Panc1 (cell line): ENCODE results near the gene PRR5L. TPM values are rescaled to one million over a fixed set of nuclear protein-coding genes. Genes with fewer than 3 reads are reported as not detected.

Source experiments
- ATAC-seq: fragments of 200-7000 bp; cut with Tn5 transposase; 2 replicates; pipeline ENCODE4 v1.9.1; 2020; ENCODE audit warnings: mild to moderate bottlenecking, moderate library complexity
- BruUV-seq: library from RNA; stranded (reverse); fragments of 400-500 nt; replicated peaks from 2 replicates; lab custom pipeline; 2021; lab: Mats Ljungman, UMichigan
- CTCF ChIA-PET: fragments of 300-600 bp; sonication (Branson Sonifier 250); formaldehyde crosslinking; loops from one replicate; lab custom pipeline; 2022; ENCODE audit warnings: antibody characterized with exemption; lab: Charles Lee
- POLR2A ChIA-PET: fragments of 300-600 bp; sonication (Branson Sonifier 250); formaldehyde crosslinking; loops from one replicate; lab custom pipeline; 2022; ENCODE audit warnings: antibody characterized with exemption; lab: Charles Lee
- DNase-seq: peaks from one replicate; pipeline ENCODE4 v3.0.0-alpha.2; 2010; ENCODE audit warnings: low read depth, low spot score
- H3K27ac ChIP-seq: 2 replicates; pipeline ENCODE4 v1.5.1; 2011; ENCODE audit warnings: mild to moderate bottlenecking, low read length, inconsistent platforms
- H3K27me3 ChIP-seq: fragments of 200-500 bp; sonication (Bioruptor generic); 2 replicates; pipeline ENCODE4 v1.6.0; 2014; ENCODE audit warnings: low read length, inconsistent platforms; ENCODE audit not compliant: control insufficient read depth, insufficient read depth
- H3K36me3 ChIP-seq: fragments of 200-500 bp; sonication (Bioruptor generic); 2 replicates; pipeline ENCODE4 v1.5.1; 2014; ENCODE audit warnings: inconsistent platforms, mild to moderate bottlenecking, low read length, moderate library complexity; ENCODE audit not compliant: control insufficient read depth, insufficient read depth
- H3K4me1 ChIP-seq: 2 replicates; pipeline ENCODE4 v1.5.1; 2011; ENCODE audit warnings: inconsistent platforms, mild to moderate bottlenecking, low read length, moderate library complexity; ENCODE audit not compliant: control insufficient read depth, insufficient read depth
- H3K4me3 ChIP-seq, 2 experiments: 2 replicates each; pipeline ENCODE4 v1.5.1; 2011 to 2012; ENCODE audit warnings: low read depth in 2 of 2, low read length in 2 of 2, mild to moderate bottlenecking in 2 of 2, inconsistent platforms in 1 of 2, moderate library complexity in 1 of 2
- H3K9me3 ChIP-seq: fragments of 200-500 bp; sonication (Bioruptor generic); 2 replicates; pipeline ENCODE4 v1.5.1; 2014; ENCODE audit warnings: low read depth, mild to moderate bottlenecking, inconsistent platforms, low read length, moderate library complexity; ENCODE audit not compliant: control insufficient read depth, insufficient read depth
- CTCF ChIP-seq: fragments of 450-650 bp; IDR thresholded peaks from 2 replicates; pipeline ENCODE4 v1.5.1; 2017; ENCODE audit warnings: mild to moderate bottlenecking
- POLR2AphosphoS5 ChIP-seq: IDR thresholded peaks from 2 replicates; pipeline ENCODE4 v1.6.1; 2012; ENCODE audit warnings: mild to moderate bottlenecking, low read depth, low read length, moderate library complexity
- REST ChIP-seq, 2 experiments: IDR thresholded peaks; 2 replicates each; pipeline ENCODE4 v1.6.1; 2011 to 2012; ENCODE audit warnings: low read depth in 2 of 2, control low read depth in 1 of 2, low read length in 1 of 2, mild to moderate bottlenecking in 1 of 2, moderate library complexity in 1 of 2; ENCODE audit not compliant: insufficient read depth in 1 of 2
- SIN3A ChIP-seq: IDR thresholded peaks from 2 replicates; pipeline ENCODE4 v1.6.1; 2012; ENCODE audit warnings: low read depth, mild to moderate bottlenecking, low read length, moderate library complexity, borderline replicate concordance; ENCODE audit not compliant: insufficient read depth
- TCF7L2 ChIP-seq: IDR thresholded peaks from 2 replicates; pipeline ENCODE4 v1.6.1; 2011; ENCODE audit warnings: mild to moderate bottlenecking, low read depth, low read length, inconsistent platforms
- in situ Hi-C: cut with HindIII; loops from 2 replicates; pipeline ENCODE4 v1.10.0; 2016; ENCODE audit warnings: low sequenced_read_pairs, low pct_unique_long_range_greater_than_20kb
- intact Hi-C: fragments of 100-400 bp; cut with micrococcal nuclease; formaldehyde crosslinking; loops from one replicate; pipeline ENCODE4 v1.10.0; 2022; ENCODE audit not compliant: unreplicated experiment
- total RNA-seq: library from RNA; stranded (reverse); gene quantifications from one replicate; pipeline ENCODE4 v1.2.1, GENCODE V29; 2021; ENCODE audit not compliant: unreplicated experiment

PRR5L gene
- total RNA-seq, 1 experiment from 2014 or later = 0.36 TPM

- POLR2A ChIA-PET = no interaction called here
- in situ Hi-C loops = no loop called here
- no peak overlapping the region for H3K4me3 ChIP-seq
- H3K27me3 ChIP-seq = peaks cover 2% of the 10 kb centered on the region; the same call in 1 of the 2 replicates
- no peaks in the 10 kb centered on the region for H3K9me3 ChIP-seq
- intact Hi-C loops = no loop called here
- peaks cover 3% of the 10 kb centered on the region; the same call in 1 of the 2 replicates for H3K36me3 ChIP-seq
- no TSS peak for BruUV-seq
- H3K4me1 ChIP-seq = peaks cover 7% of the 10 kb centered on the region
- no peak for TF ChIP-seq CTCF
- TF ChIP-seq SIN3A = no peak
- H3K27ac ChIP-seq = no peak overlapping the region
- ATAC-seq (no peak), DNase-seq (no peak)
- CTCF ChIA-PET = no interaction called here
Observed at GRCh38 chr11:36512016-36512415, 215.9 kb downstream of the PRR5L start.

GRCh38 chr11:36513965-36514364, 217.9 kb downstream of the PRR5L start:
- BruUV-seq = no TSS peak

More at GRCh38 chr11:36513965-36514364, 217.9 kb downstream of the PRR5L start:
- no peak overlapping the region for H3K27ac ChIP-seq
- H3K4me1 ChIP-seq = peaks cover under 1% of the 10 kb centered on the region; the same call in 1 of the 2 replicates
- peaks cover 2% of the 10 kb centered on the region; the same call in 1 of the 2 replicates for H3K27me3 ChIP-seq
- POLR2A ChIA-PET = no interaction called here
- ATAC-seq (no peak), DNase-seq (no peak)
- CTCF ChIA-PET = no interaction called here
- in situ Hi-C loops = no loop called here
- TF ChIP-seq TCF7L2 (no peak), POLR2AphosphoS5 (no peak), REST (IDR thresholded peaks at IDR 0.05; ENCODE audit: insufficient read depth in 1 of 2, low read depth in 2 of 2, low read length in 1 of 2) (no peak)
- peaks cover 3% of the 10 kb centered on the region; the same call in 1 of the 2 replicates for H3K36me3 ChIP-seq
- H3K4me3 ChIP-seq = no peak overlapping the region
- H3K9me3 ChIP-seq = no peaks in the 10 kb centered on the region
- intact Hi-C loops = no loop called here

Other genes starting within 250 kb of the PRR5L start
- 41.8 TPM for gene COMMD9, start 6.9 kb upstream of the PRR5L start, total RNA-seq
- gene TRAF6, start 214.0 kb downstream of the PRR5L start, total RNA-seq = 10.9 TPM